Endometrial microvascular endothelial cells (primary cell): ENCODE measurements around the gene NRTN. TPM values are rescaled to one million over a fixed set of nuclear protein-coding genes. Genes with fewer than 3 reads are reported as not detected.

Experiments used
- in situ Hi-C: cut with HindIII; loops from 2 replicates; pipeline ENCODE4 v1.10.0; 2017; ENCODE audit warnings: low sequenced_read_pairs, low pct_unique_long_range_greater_than_20kb; ENCODE audit errors: inconsistent ontology term
- total RNA-seq: library from RNA; depleted of rRNA; stranded (reverse); fragments of >200 nt; gene quantifications from one replicate; pipeline ENCODE4 v1.2.3, GENCODE V29; 2015; ENCODE audit errors: inconsistent ontology term

Gene NRTN
- total RNA-seq, 1 donor from 2014 or later = not detected

GRCh38 chr19:5808120-5808816 is 3.4 kb downstream of the NRTN start:
- in situ Hi-C loops = no loop called here

GRCh38 chr19:5809053-5809452 is 4.2 kb downstream of the NRTN start:
- in situ Hi-C loops = no loop called here

- in situ Hi-C loops = no loop called here
These were observed 4.6 kb downstream of the NRTN start for GRCh38 chr19:5809469-5809868.

- in situ Hi-C loops = no loop called here
These were observed 6.2 kb downstream of the NRTN start for GRCh38 chr19:5811117-5811516.

GRCh38 chr19:5814123-5814851 is 9.4 kb downstream of the NRTN start:
- in situ Hi-C loops = no loop called here

GRCh38 chr19:5814852-5815246 is 10.0 kb downstream of the NRTN start:
- in situ Hi-C loops = no loop called here

- in situ Hi-C loops = no loop called here
These were observed 12.4 kb downstream of the NRTN start for GRCh38 chr19:5817218-5817617.

- in situ Hi-C loops = no loop called here
These were observed 13.7 kb downstream of the NRTN start for GRCh38 chr19:5818594-5818993.

GRCh38 chr19:5820785-5821184 is 15.9 kb downstream of the NRTN start:
- in situ Hi-C loops = no loop called here

GRCh38 chr19:5821521-5822180 is 16.8 kb downstream of the NRTN start:
- in situ Hi-C loops = no loop called here

GRCh38 chr19:5822181-5822844 is 17.4 kb downstream of the NRTN start:
- in situ Hi-C loops = no loop called here

- in situ Hi-C loops = no loop called here
These were observed 18.9 kb downstream of the NRTN start for GRCh38 chr19:5823579-5824281.

- in situ Hi-C loops = no loop called here
These were observed 19.9 kb downstream of the NRTN start for GRCh38 chr19:5824751-5825150.

- in situ Hi-C loops = no loop called here
These were observed 20.3 kb downstream of the NRTN start for GRCh38 chr19:5825178-5825577.

GRCh38 chr19:5826531-5827341 is 21.9 kb downstream of the NRTN start:
- in situ Hi-C loops = no loop called here

- in situ Hi-C loops = no loop called here
These were observed 22.5 kb downstream of the NRTN start for GRCh38 chr19:5827342-5827890.

- in situ Hi-C loops = no loop called here
These were observed 23.2 kb downstream of the NRTN start for GRCh38 chr19:5827891-5828660.
